ENCODE measurements around the gene PRKD3.
"Not testable (repeated sequence)": the region's sequence is repeated elsewhere in the genome, so short reads cannot be mapped to it uniquely, and the experiment has no call there.

The PRKD3 gene

GRCh38 chr2:37306024-37306423 lies 18.6 kb downstream of the PRKD3 start:
- no peak for DNase-seq

GRCh38 chr2:37302701-37303252 lies 21.9 kb downstream of the PRKD3 start:
- no peak for DNase-seq

- DNase-seq: no peak
These were observed 23.2 kb downstream of the PRKD3 start for GRCh38 chr2:37301408-37301807.

GRCh38 chr2:37300578-37300977 lies 24.1 kb downstream of the PRKD3 start:
- DNase-seq: no peak

- no peak for DNase-seq
These were observed 24.5 kb downstream of the PRKD3 start for GRCh38 chr2:37300146-37300545.

GRCh38 chr2:37297632-37298031 lies 27.0 kb downstream of the PRKD3 start:
- no peak for DNase-seq

GRCh38 chr2:37295469-37296073 lies 29.1 kb downstream of the PRKD3 start:
- no peak for DNase-seq

GRCh38 chr2:37294858-37295257 lies 29.8 kb downstream of the PRKD3 start:
- DNase-seq: not testable (repeated sequence)

GRCh38 chr2:37291680-37292079 lies 33.0 kb downstream of the PRKD3 start:
- DNase-seq: no peak

- no peak for DNase-seq
These were observed 36.7 kb downstream of the PRKD3 start for GRCh38 chr2:37287966-37288365.

- no peak for DNase-seq
These were observed 40.3 kb downstream of the PRKD3 start for GRCh38 chr2:37284381-37284780.

- no peak for DNase-seq
These were observed 41.4 kb downstream of the PRKD3 start for GRCh38 chr2:37283207-37283606.

GRCh38 chr2:37282746-37283145 lies 41.9 kb downstream of the PRKD3 start:
- DNase-seq: no peak

GRCh38 chr2:37281916-37282315 lies 42.7 kb downstream of the PRKD3 start:
- DNase-seq: no peak

- DNase-seq: no peak
These were observed 48.3 kb downstream of the PRKD3 start for GRCh38 chr2:37276291-37276690.
